Measurements from ENCODE around the gene RAC2. TPM values are rescaled to one million over a fixed set of nuclear protein-coding genes. Genes with fewer than 3 reads are reported as not detected.

Gene RAC2
- total RNA-seq, 5 donors from 2014 or later (not counting 1 experiment from before 2014, with no cell fraction given) = 353 to 413 (median 385) TPM

- 3% methylated on average over 45 of the region's 51 CpGs for WGBS (ENCODE audit: insufficient coverage)
- peaks cover 44 to 58% (median 55%) of the 10 kb centered on the region in 3 donors for H3K4me1 Mint-ChIP-seq
- Histone ChIP-seq H3K9me3 (no peaks in the 10 kb centered on the region), H3K4me3 (ENCODE audit: control insufficient read depth in 1 of 2, extremely low read depth in 1 of 2, low read length in 1 of 2) (peak overlapping the region; percentile 55 to 78), H3K36me3 (ENCODE audit: control insufficient read depth in 2 of 2, extremely low read depth in 1 of 2, insufficient read depth in 1 of 2, low read length in 1 of 2) (no peaks in the 10 kb centered on the region), H3K27me3 (replicated peaks in 1 of 2; ENCODE audit: control insufficient read depth in 2 of 2, extremely low read depth in 1 of 2, insufficient read depth in 2 of 2, low read length in 1 of 2) (no peaks in the 10 kb centered on the region), H3K4me1 (ENCODE audit: control insufficient read depth in 1 of 2, extremely low read depth in 1 of 2, insufficient read depth in 2 of 2, low read length in 2 of 2) (peaks cover 15 to 58% of the 10 kb centered on the region in 2 experiments), H3K27ac (ENCODE audit: low read length) (peak overlapping the region; percentile 94)
- CTCF ChIA-PET = interaction anchor here (0.6 to 2.4 kb wide), 16 partner anchors 11 to 1410 kb away, joined by 3 to 24 read pairs (median 3); no protein-coding TSS in a partner anchor
- peak; percentile 71 to 94 (median 88) for DNase-seq
- peak; percentile 38 to 46 (median 44) for ATAC-seq (replicated peaks in 1 of 4)
- H3K27ac Mint-ChIP-seq = peak overlapping the region; percentile 97 to 98
- POLR2A ChIA-PET = interaction anchor here in 1 of 2 donors (0.7 kb wide), 1 partner anchor 45 kb away, joined by 12 read pairs; no protein-coding TSS in a partner anchor
- no peaks in the 10 kb centered on the region for H3K36me3 Mint-ChIP-seq
- no peaks in the 10 kb centered on the region for H3K27me3 Mint-ChIP-seq
- H3K9me3 Mint-ChIP-seq = no peaks in the 10 kb centered on the region
- H3K4me3 Mint-ChIP-seq = peak overlapping the region; percentile 81 to 86 (median 84)
Measured at GRCh38 chr22:37198258-37199102, 45.6 kb downstream of the RAC2 start.

DNA sequence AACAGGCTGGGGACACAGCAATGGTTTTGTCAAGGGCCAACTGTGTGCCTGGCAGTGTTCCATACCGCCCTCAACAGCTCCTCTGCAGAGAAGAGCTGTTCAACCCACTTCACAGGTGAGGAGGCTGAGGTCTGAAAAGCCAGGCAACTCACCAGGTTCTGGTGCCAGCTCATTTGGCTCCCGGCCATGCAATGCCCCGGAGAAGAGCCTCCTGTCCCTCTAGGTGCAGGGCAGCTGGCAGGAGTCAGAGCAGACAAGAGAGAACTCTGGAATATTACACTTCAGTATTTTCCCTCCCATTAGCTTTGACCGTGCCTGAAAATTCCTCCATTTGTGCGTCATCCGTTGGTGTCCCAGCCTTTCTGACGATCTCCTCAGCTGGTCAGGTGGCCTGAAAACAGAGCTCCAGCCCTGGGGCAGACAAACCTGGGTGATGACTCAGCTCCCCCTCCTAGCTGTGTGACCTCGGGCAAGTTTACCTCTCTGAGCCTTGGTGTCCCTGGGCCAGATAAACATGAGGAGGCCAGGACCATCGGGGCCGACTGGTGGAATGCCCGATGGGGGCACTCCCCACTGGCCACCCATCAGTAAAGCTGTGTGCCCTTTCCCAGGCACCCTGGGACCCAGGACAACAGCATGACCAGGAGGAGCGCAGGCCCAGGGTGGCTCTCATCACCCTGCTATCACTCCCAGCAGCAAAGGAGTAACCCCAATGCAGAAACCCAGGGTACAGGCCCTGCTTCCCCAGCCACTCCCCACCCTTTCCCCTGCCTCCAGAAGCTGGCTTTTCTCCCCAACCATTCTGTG lies 46.4 kb downstream of the RAC2 start:
- H3K9me3 Mint-ChIP-seq = no peaks in the 10 kb centered on the region
- no peaks in the 10 kb centered on the region for H3K27me3 ChIP-seq (replicated peaks in 1 of 2; ENCODE audit: control insufficient read depth in 2 of 2, extremely low read depth in 1 of 2, insufficient read depth in 2 of 2, low read length in 1 of 2)
- H3K27me3 Mint-ChIP-seq = no peaks in the 10 kb centered on the region
- peak overlapping the region; percentile 49 to 78 for H3K4me3 ChIP-seq (ENCODE audit: control insufficient read depth in 1 of 2, extremely low read depth in 1 of 2, low read length in 1 of 2)
- no peaks in the 10 kb centered on the region for H3K36me3 ChIP-seq (ENCODE audit: control insufficient read depth in 2 of 2, extremely low read depth in 1 of 2, insufficient read depth in 1 of 2, low read length in 1 of 2)
- H3K9me3 ChIP-seq = no peaks in the 10 kb centered on the region
- ChIA-PET POLR2A (no interaction called here), CTCF (interaction anchor here (0.6 to 2.3 kb wide), 6 partner anchors 31 to 1411 kb away, joined by 3 to 13 read pairs (median 3); partner anchors contain the start of gene IFT27 (in 1 of the 2))
- peak overlapping the region; percentile 97 to 98 for H3K27ac Mint-ChIP-seq
- H3K27ac ChIP-seq (ENCODE audit: low read length) = peak overlapping the region; percentile 79
- WGBS (ENCODE audit: insufficient coverage) = 84% methylated on average over 11 of the region's 12 CpGs
- H3K4me1 Mint-ChIP-seq = peaks cover 52 to 65% (median 63%) of the 10 kb centered on the region in 3 donors
- H3K4me3 Mint-ChIP-seq = peak overlapping the region; percentile 81 to 86 (median 84)
- no peaks in the 10 kb centered on the region for H3K36me3 Mint-ChIP-seq
- peaks cover 17 to 60% of the 10 kb centered on the region in 2 experiments for H3K4me1 ChIP-seq (ENCODE audit: control insufficient read depth in 1 of 2, extremely low read depth in 1 of 2, insufficient read depth in 2 of 2, low read length in 2 of 2)
- no peak for DNase-seq
- no peak for ATAC-seq (replicated peaks in 1 of 4)

- DNase-seq (no peak), ATAC-seq (replicated peaks in 1 of 4) (no peak)
- Histone ChIP-seq H3K27me3 (replicated peaks in 1 of 2; ENCODE audit: control insufficient read depth in 2 of 2, extremely low read depth in 1 of 2, insufficient read depth in 2 of 2, low read length in 1 of 2) (no peaks in the 10 kb centered on the region), H3K4me3 (ENCODE audit: control insufficient read depth in 1 of 2, extremely low read depth in 1 of 2, low read length in 1 of 2) (no peak overlapping the region), H3K4me1 (ENCODE audit: control insufficient read depth in 1 of 2, extremely low read depth in 1 of 2, insufficient read depth in 2 of 2, low read length in 2 of 2) (peaks cover 15 to 56% of the 10 kb centered on the region in 2 experiments), H3K27ac (ENCODE audit: low read length) (peak overlapping the region; percentile 79), H3K36me3 (ENCODE audit: control insufficient read depth in 2 of 2, extremely low read depth in 1 of 2, insufficient read depth in 1 of 2, low read length in 1 of 2) (no peaks in the 10 kb centered on the region), H3K9me3 (no peaks in the 10 kb centered on the region)
- CTCF ChIA-PET = interaction anchor here in 1 of 2 donors (0.6 to 2.3 kb wide), 3 partner anchors 117 to 421 kb away, joined by 3 to 13 read pairs (median 3); partner anchors contain the start of gene IFT27
- no peaks in the 10 kb centered on the region for H3K27me3 Mint-ChIP-seq
- H3K36me3 Mint-ChIP-seq = no peaks in the 10 kb centered on the region
- H3K4me3 Mint-ChIP-seq = no peak overlapping the region
- POLR2A ChIA-PET = no interaction called here
- peaks cover 54 to 67% (median 67%) of the 10 kb centered on the region in 3 donors for H3K4me1 Mint-ChIP-seq
- WGBS (ENCODE audit: insufficient coverage) = 87% methylated on average over 6 of the region's 14 CpGs
- peak overlapping the region; percentile 97 to 98 for H3K27ac Mint-ChIP-seq
- H3K9me3 Mint-ChIP-seq = no peaks in the 10 kb centered on the region
Measured at GRCh38 chr22:37196539-37197450, 47.3 kb downstream of the RAC2 start.

DNA sequence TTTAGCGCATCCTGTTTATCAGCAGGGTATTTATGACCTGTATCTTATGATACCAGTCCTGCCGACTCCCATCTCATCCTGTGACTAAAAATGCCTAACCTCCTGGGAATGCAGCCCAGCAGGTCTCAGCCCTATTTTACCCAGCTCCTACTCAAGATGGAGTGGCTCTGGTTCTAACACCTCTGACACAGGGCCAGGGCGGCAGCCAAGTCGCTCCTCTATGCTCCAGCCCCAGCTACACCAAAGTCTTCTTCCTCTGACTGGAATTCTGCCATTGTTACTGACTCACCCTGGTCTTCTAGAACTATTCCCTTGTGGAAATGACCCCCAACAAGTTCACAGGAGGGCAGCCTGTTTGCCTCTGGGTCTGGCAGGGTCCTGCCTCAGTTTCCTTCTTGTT lies 48.1 kb downstream of the RAC2 start:
- peaks cover 12 to 54% of the 10 kb centered on the region in 2 experiments for H3K4me1 ChIP-seq (ENCODE audit: control insufficient read depth in 1 of 2, extremely low read depth in 1 of 2, insufficient read depth in 2 of 2, low read length in 2 of 2)
- H3K4me1 Mint-ChIP-seq = peaks cover 53 to 67% (median 66%) of the 10 kb centered on the region in 3 donors
- H3K27ac ChIP-seq (ENCODE audit: low read length) = no peak overlapping the region

GRCh38 chr22:37194750-37195149 lies 49.3 kb downstream of the RAC2 start:
- Histone ChIP-seq H3K36me3 (ENCODE audit: control insufficient read depth in 2 of 2, extremely low read depth in 1 of 2, insufficient read depth in 1 of 2, low read length in 1 of 2) (no peaks in the 10 kb centered on the region), H3K27ac (ENCODE audit: low read length) (peak overlapping the region; percentile 69), H3K4me1 (ENCODE audit: control insufficient read depth in 1 of 2, extremely low read depth in 1 of 2, insufficient read depth in 2 of 2, low read length in 2 of 2) (peaks cover 9 to 50% of the 10 kb centered on the region in 2 experiments), H3K9me3 (no peaks in the 10 kb centered on the region), H3K27me3 (replicated peaks in 1 of 2; ENCODE audit: control insufficient read depth in 2 of 2, extremely low read depth in 1 of 2, insufficient read depth in 2 of 2, low read length in 1 of 2) (no peaks in the 10 kb centered on the region), H3K4me3 (ENCODE audit: control insufficient read depth in 1 of 2, extremely low read depth in 1 of 2, low read length in 1 of 2) (no peak overlapping the region)
- H3K4me3 Mint-ChIP-seq = no peak overlapping the region
- ChIA-PET POLR2A (no interaction called here), CTCF (no interaction called here)
- peaks cover 49 to 59% (median 59%) of the 10 kb centered on the region in 3 donors for H3K4me1 Mint-ChIP-seq
- H3K27me3 Mint-ChIP-seq = no peaks in the 10 kb centered on the region
- H3K27ac Mint-ChIP-seq = peak overlapping the region; percentile 72 to 83
- no CpG with 5 or more reads among the region's 3 CpGs for WGBS (ENCODE audit: insufficient coverage)
- DNase-seq (no peak), ATAC-seq (replicated peaks in 1 of 4) (no peak)
- no peaks in the 10 kb centered on the region for H3K36me3 Mint-ChIP-seq
- no peaks in the 10 kb centered on the region for H3K9me3 Mint-ChIP-seq

More for the DNA sequence above, 48.1 kb downstream of the RAC2 start:
- CTCF ChIA-PET = interaction anchor here in 1 of 2 donors (0.6 kb wide), 1 partner anchor 101 kb away, joined by 4 read pairs; no protein-coding TSS in a partner anchor
- H3K9me3 ChIP-seq = no peaks in the 10 kb centered on the region
- WGBS (ENCODE audit: insufficient coverage) = 100% methylated on average over 4 of the region's 4 CpGs
- Mint-ChIP-seq H3K4me3 (no peak overlapping the region), H3K27ac (peak overlapping the region; percentile 49 to 98), H3K27me3 (no peaks in the 10 kb centered on the region), H3K36me3 (no peaks in the 10 kb centered on the region), H3K9me3 (no peaks in the 10 kb centered on the region)
- DNase-seq (no peak), ATAC-seq (replicated peaks in 1 of 4) (no peak)
- POLR2A ChIA-PET = no interaction called here
- no peaks in the 10 kb centered on the region for H3K27me3 ChIP-seq (replicated peaks in 1 of 2; ENCODE audit: control insufficient read depth in 2 of 2, extremely low read depth in 1 of 2, insufficient read depth in 2 of 2, low read length in 1 of 2)
- no peak overlapping the region for H3K4me3 ChIP-seq (ENCODE audit: control insufficient read depth in 1 of 2, extremely low read depth in 1 of 2, low read length in 1 of 2)
- H3K36me3 ChIP-seq (ENCODE audit: control insufficient read depth in 2 of 2, extremely low read depth in 1 of 2, insufficient read depth in 1 of 2, low read length in 1 of 2) = no peaks in the 10 kb centered on the region
